GM10847 (cell line): Measurements from ENCODE around the gene NRAP.

Experiments
- POLR2A ChIP-seq: IDR thresholded peaks from 2 replicates; pipeline ENCODE4 v1.6.1; 2011; ENCODE audit not compliant: insufficient read length; ENCODE audit errors: extremely low read depth

The NRAP gene

DNA sequence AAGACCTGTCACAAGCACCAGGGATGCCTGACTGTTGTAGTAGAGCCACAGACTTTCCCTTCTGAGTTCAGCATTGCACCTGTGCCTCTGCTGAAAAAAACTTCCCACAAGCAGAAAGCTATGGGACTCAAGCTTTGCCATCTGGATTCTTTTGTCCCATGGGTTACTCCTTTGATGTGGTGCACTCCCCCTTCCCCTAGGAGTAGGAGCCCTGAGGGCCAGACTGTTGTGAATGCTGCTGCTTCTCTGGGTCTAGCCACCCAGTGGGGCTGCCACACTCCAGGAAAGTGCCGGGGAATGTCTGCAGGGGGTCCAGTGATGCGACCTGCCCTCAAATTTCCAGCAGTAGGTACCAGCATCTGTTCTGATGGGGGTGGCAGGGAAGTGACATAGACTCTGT, 27.5 kb upstream of the NRAP start:
- TF ChIP-seq POLR2A = no peak

DNA sequence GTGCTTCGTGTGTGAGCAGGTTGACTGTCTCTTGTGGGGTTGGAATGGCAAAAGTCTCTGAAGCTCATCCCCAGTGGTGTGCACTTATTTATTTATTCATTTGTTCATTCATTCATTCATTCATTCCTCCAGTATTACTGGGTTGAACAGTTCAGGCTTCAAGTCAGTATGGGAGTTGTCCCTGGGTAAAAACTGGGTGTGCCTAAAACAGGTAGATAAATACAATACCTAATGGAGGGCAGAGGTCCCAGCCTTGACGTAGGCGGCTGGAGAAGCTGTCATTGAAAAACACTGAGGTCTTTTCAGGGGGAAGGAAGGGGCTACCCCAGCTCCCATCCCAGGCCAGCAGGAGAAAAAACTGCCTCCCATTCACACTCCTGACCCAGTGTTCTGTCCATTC, 26.9 kb upstream of the NRAP start:
- no peak for TF ChIP-seq POLR2A

DNA sequence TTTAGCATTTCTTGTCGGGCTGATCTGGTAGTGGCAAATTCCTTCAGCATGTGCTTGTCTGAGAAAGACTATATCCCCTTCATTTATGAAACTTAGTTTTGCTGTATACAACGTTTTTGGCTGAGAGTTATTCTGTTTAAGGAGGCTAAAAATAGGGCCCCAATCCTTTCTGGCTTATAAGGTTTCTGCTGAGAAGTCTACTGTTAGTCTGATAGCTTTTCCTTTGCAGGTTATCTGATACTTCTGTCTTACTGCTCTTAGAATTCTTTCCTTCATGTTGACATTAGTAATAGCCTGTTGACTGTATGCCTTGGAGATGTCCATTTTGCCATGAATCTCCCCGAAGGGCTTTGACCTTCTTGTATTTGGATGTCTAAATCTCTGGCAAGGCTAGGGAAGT, 25.7 kb upstream of the NRAP start:
- no peak for TF ChIP-seq POLR2A

DNA sequence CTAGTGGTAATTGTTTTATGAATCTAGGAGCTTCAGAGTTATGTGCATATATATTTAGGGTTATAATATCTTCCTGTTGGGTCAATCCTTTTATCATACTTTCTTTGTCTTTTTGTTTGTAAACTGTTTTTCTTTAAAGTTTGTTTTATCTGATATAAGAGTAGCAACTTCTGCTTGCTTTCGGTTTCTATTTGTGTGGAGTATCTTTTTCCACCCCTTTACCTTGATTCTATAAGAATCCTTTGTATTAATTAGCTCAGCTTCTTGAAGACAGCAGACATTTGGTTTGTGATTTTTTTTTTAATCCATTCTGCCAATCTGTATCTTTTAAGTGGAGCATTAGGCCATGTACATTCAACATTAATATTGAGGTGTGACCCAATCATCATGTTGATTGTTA, 25.2 kb upstream of the NRAP start:
- TF ChIP-seq POLR2A = no peak

DNA sequence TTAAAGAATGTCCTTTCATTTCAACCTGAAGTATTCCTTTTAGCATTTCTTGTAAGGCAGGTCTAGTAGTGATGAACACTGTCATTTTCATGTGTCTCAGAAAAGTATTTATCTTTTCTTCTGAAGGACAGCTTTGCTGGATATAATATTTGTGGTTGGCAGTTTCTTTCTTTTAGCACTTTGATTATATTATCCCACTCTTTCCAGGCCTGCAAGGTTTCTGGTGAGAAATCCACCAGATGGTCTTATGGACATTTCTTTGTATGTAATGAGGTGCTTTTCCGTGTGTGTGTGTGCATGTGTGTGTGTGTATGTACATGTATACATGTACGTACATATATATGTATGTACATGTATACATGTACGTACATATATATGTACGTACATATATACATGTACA, 23.2 kb upstream of the NRAP start:
- no peak for TF ChIP-seq POLR2A

DNA sequence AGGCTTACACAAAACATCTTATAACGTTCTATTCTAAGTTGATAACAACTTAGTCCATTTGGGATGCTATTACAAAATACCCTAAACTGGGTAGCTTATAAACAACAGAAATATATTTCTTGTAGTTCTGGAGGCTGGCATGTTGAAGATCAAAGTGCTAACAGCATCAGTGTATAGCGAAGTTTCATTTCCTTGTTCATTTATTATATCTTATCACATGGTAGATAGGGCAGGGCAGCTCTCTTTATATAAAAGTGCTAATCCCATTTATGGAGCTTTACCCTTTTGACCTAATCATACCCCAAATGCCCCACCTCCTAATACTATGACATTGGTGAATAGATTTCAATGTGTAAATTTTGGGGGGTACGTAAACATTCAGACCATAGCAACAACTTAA, 22.2 kb upstream of the NRAP start:
- no peak for TF ChIP-seq POLR2A

DNA sequence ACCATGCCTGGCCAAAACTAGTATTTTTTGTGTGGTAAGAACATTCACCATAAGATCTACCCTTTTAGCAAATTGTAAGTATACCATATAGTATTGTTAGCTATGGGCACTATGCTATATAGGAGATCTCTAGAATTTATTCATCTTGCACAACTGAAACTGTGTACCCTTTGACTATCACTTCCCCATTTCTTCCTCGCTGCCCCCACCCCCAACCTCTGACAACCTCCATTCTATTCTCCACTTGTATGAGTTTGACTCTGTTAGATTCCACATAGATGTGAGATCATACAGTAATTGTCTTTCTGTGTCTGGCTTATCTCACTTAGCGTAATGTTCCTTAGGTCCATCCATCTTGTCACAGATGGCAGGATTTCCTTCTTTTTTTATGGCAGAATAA, 19.5 kb upstream of the NRAP start:
- TF ChIP-seq POLR2A = no peak

DNA sequence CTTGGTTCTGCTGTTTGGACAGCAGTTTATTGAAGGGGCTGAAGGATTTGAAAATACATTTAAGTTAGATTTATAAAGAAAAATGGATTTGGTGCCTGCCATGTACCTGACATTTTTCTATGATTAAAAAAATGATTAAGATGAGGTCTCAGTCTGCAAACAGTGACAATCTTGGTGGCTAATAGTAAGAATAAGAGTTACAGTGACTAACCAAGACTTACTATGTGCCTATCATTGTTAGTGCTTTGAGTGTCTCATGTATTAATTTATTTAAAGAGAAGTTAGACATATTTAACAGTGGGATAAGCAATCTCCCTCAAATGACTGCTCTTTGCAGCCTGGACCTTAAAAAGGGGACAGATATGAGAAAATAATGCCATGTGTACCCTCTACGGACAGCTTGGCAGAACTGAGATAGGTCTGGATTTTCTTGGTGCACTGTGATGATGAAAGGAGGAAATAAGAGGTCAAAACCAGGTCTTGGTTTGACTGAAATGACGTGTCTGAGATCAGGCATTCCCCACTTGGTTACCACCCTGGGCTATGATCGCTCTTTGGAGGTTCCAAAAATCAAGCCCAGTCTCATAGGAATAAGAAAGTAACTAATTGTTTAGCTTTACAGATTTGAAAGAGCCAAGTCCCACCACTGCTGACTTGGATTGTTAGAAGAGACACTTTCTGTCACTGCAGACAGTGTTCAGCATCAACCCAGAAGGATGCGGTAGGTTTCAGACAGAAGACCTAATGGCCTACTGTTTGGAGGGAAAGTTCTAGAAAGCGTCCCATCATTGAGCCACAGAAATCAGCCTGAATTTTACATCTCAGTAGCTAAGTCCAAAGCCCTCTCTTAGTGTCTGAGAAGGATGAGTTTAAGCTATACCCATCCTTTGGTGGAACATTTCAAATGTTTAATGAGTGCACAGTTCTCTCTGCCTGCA, 18.0 kb upstream of the NRAP start:
- TF ChIP-seq POLR2A = no peak

DNA sequence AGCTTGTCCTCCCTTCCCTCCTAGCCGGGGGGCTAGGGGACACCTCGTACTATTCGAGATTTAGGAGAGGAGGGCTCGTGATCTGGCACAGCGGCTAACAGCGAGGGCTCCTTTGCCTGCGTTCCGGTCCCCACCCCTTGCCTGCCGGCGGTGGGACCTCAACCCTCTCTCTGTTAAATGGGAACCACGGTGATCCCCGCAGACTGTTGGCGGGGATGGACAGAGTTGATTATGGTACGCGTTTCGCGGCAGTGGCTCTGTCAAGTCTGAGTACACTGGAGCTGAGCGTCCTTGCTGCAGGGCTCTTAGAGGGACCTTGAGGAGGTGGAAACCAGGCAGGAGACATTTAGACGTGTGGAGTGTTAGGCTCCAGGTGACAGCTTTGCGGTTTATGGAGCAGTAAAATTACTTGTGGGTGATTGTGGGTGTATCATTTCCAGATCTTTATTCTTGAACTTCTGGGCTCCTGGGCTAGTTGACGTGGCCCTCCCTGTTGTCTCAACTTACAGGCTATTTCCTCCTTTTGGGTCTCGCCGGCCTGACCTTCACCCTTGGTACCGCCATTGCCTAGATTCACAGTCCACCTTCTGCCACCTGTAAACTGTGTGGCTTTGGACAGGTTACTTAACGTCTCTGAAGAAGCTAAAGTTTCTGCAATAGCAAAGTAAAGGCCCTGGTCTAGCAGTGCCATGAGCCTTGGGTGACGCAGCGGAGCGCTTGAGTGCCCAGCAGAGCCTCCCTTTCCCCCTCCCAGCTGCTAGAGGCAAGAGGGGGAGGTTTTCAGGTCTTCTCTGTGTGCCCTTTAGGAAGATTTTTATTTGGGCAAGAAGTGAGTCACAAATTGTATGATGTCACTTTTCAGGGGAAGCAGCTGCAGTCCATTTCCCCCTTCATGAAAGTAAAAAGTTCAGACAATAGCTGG, 16.6 kb upstream of the NRAP start:
- TF ChIP-seq POLR2A = no peak

DNA sequence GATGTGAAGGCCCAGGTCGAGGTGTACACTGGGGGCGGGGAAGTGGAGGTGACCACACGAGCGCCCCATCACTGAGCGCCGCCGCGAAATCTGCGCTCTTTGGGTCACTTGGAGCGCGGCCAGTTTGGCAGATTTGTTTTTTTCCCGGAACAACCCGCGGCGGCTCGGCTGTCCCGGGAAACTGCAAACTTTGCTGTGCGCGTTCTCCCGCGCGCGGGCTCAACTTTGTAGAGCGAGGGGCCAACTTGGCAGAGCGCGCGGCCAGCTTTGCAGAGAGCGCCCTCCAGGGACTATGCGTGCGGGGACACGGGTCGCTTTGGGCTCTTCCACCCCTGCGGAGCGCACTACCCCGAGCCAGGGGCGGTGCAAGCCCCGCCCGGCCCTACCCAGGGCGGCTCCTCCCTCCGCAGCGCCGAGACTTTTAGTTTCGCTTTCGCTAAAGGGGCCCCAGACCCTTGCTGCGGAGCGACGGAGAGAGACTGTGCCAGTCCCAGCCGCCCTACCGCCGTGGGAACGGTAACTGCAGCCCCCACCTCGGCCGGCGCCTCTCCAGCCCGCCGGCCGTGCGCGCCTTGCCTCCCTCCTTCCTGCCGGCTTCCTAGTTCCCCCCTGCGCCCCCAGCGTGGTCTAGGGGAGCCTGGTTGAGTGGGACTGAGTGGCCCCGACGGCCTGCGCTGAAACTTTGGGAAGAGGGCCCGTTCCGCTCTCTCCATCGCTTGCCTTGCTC, 15.8 kb upstream of the NRAP start, which contains the start of gene CASP7:
Gene CASP7, plus strand, starts transcription at position 450 of the 727 bp plus-strand sequence. CDS start 17,582 bp downstream, outside the sequence.
- peak; percentile 67 for TF ChIP-seq POLR2A

DNA sequence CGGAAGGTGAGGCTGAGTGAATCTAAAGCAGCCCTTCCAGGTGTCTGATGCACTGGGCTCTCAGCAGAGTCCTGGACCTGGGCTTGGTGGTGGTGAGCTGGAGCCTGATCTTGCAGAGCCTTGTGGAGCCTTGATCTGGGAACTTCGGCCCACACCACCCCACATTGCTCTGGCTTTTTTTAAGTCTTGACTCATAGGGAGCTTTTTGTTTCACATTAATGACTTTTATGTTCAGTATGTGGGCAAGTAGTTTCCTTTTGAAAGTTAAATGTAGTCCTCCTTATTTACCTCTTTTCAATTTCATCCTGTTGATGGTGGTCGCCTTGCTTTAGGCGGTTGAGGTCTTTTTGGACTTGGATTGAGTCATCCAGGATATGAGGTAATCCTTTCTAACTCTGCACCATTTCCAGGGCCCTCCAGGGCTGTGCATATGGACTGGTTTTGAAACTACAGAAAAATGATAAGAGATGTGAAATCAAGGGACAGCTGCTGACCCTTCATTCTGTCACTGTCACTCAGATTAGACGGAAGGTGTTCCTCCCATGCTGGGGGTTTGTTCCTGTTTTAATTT, 2.9 kb upstream of the NRAP start:
- no peak for TF ChIP-seq POLR2A

DNA sequence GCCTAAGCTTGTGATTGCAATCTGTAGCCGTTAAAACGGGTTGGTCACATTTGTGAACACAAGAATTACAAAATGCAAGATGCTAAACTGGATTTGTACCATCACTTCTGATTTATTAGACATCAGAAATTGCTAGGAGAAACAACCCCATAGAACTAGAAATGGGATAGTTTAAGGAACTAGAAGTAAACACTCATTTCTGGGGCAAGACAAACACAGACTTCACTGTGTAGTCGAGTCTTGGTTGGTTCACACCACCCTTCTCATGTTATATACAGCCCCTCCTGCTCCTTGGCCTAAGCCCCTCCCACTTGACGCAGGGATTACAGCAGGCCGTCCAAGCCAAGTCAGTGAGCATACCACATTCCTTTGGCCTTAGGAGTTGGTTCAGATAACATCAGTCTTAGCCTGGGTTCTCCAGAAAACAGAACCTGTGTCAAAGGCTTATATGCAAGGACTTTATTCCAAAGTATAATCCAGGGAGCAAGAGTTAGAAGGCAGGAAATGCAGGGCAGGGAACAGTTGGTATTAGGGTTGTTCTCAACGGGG, 2.0 kb upstream of the NRAP start:
- no peak for TF ChIP-seq POLR2A

DNA sequence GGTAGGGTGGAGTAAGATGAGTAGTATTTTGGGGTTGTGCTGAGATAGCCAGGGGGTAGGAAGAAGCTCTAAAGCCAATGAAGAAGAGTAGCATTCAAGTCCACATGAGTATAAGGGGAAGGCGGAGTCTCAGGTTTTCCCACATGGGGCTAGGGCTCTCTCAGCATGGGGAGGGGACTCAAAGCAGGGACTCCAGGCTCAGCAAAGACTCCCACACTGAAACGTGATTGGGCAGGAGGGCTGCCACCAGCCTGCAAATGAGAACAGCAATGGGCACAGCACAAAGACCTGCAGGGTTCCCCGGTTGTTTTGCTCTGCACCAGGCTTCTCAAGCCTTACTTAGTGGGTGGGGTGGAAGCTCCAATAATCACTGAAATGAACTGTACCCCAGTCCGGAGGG, 1.5 kb upstream of the NRAP start:
- no peak for TF ChIP-seq POLR2A

DNA sequence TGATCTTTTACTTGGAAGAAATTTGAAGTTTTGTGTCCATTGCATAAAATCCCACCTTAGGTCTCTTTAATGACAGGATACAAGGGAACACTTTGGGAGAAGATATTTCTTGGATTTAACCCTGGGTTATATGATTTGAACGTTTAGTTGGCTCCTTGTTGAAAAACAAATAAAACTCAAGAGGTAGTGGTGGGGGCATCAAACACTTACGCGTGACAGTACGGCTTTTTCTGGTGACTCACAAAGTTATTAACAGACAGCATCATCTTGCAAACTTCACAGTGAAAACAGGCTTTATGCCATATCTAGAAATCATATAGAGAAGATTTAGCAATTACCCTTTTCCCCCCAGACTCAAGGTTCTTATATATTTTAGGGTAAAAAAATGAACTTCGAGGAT, 699 bp downstream of the NRAP start:
- TF ChIP-seq POLR2A = no peak

DNA sequence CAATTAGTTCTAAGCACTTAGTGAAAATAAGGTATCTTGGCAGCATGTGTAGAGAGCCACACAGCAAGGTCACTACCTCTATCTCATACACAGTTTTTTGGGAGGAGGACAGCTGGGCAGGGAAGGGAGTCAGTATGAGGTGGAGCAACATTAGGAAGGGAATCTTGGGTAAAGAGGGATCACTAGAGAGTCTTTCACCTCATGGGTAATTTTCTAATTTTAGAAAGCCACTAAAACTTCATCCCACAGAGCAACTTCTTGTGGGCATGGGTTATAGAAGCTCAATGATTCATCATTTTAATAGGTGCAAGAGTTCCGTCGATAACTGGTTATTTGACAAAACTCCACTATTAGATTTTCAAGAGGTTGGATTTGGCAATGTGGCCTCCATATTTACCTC, 2.5 kb downstream of the NRAP start:
- TF ChIP-seq POLR2A = no peak

DNA sequence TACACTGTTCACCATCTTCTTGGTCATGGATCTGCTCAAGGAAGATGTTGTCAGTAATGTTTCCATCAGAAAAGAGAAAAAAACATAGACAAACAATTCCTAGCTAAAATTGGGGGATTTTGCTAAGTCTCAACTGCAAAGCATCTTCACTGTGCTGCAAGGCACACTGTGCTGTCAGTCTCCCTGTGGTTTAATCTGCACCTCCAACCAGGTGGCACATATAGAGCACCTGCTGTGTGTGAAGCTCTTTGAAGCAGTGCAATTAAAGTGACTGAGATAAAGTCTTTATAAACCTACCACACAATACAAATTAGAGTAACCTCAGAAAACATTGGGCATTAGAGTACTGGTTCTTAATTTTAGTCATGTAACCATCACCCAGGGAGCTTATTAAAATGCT, 6.3 kb downstream of the NRAP start:
- no peak for TF ChIP-seq POLR2A
